HFFc6 (cell line): ENCODE measurements around the gene APMAP. TPM values are rescaled to one million over a fixed set of nuclear protein-coding genes. Genes with fewer than 3 reads are reported as not detected.

Experiments used
- DNase-seq: peaks from one replicate; pipeline ENCODE4 v3.0.0-alpha.2; 2018
- H3K27ac Mint-ChIP-seq: 2 replicates; pipeline ENCODE4 v1.8.0; 2020; ENCODE audit warnings: mild to moderate bottlenecking, mixed read lengths
- H3K27me3 Mint-ChIP-seq: 2 replicates; pipeline ENCODE4 v1.8.0; 2021; ENCODE audit warnings: mild to moderate bottlenecking, moderate library complexity, mixed read lengths; ENCODE audit not compliant: insufficient read depth
- H3K36me3 Mint-ChIP-seq: 2 replicates; pipeline ENCODE4 v1.8.0; 2021; ENCODE audit warnings: low read depth, mixed read lengths
- H3K4me1 Mint-ChIP-seq: 2 replicates; pipeline ENCODE4 v1.8.0; 2020; ENCODE audit warnings: low read depth, mixed read lengths
- H3K4me3 Mint-ChIP-seq: 2 replicates; pipeline ENCODE4 v1.8.0; 2020; ENCODE audit warnings: mild to moderate bottlenecking, moderate library complexity, mixed read lengths
- H3K9me3 Mint-ChIP-seq: 2 replicates; pipeline ENCODE4 v1.8.0; 2020; ENCODE audit warnings: mild to moderate bottlenecking, mixed read lengths
- total RNA-seq, 6 experiments: library from RNA; stranded (reverse); fragmentation: NEBNext Ultra II Directional; extraction: Animal tissue kit (Norgen Biotek cat#: 25700); gene quantifications; 2 replicates in 1 of 6; 3 replicates in 5 of 6; pipeline ENCODE4 v1.2.3, GENCODE V29; 2021
- TF ChIP-seq, protein P1 (sequence below): fragments of 200-600 bp; sonication (generic); IDR thresholded peaks from 2 replicates; pipeline ENCODE4 v1.5.0; 2021; ENCODE audit warnings: antibody characterized with exemption, mild to moderate bottlenecking

Gene APMAP
- total RNA-seq, 6 experiments from 2014 or later = 119 to 137 (median 129) TPM

DNA sequence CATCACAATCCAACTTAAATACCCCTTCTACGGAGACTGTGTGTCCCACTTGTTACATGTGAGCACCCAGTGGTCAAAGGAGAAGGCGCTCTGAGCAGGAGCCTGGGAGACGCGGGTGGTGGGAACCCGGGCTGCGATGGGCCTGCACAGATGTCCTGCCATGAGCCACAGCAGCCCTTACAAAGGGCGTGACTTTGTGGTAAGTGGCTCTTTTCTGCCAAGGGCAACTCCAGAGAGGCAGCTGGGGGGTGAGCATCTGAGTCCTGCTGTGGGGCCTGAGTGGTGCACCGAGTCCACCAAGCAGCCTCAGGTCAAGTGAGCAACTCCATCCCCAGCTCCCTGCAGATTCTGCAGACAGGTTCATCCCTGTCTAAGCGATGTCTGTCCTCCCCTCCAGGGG is 77.1 kb downstream of the APMAP start:
- H3K27me3 Mint-ChIP-seq = peaks cover 27% of the 10 kb centered on the region
- H3K4me3 Mint-ChIP-seq = no peak overlapping the region
- DNase-seq = no peak
- H3K27ac Mint-ChIP-seq = no peak overlapping the region
- peaks cover 15% of the 10 kb centered on the region for H3K4me1 Mint-ChIP-seq
- no peaks in the 10 kb centered on the region for H3K9me3 Mint-ChIP-seq
- no peaks in the 10 kb centered on the region for H3K36me3 Mint-ChIP-seq
- TF ChIP-seq, protein P1, sequence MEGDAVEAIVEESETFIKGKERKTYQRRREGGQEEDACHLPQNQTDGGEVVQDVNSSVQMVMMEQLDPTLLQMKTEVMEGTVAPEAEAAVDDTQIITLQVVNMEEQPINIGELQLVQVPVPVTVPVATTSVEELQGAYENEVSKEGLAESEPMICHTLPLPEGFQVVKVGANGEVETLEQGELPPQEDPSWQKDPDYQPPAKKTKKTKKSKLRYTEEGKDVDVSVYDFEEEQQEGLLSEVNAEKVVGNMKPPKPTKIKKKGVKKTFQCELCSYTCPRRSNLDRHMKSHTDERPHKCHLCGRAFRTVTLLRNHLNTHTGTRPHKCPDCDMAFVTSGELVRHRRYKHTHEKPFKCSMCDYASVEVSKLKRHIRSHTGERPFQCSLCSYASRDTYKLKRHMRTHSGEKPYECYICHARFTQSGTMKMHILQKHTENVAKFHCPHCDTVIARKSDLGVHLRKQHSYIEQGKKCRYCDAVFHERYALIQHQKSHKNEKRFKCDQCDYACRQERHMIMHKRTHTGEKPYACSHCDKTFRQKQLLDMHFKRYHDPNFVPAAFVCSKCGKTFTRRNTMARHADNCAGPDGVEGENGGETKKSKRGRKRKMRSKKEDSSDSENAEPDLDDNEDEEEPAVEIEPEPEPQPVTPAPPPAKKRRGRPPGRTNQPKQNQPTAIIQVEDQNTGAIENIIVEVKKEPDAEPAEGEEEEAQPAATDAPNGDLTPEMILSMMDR = no peak

GRCh38 chr20:24914388-24915241 is 77.9 kb downstream of the APMAP start:
- Mint-ChIP-seq H3K4me3 (no peak overlapping the region), H3K36me3 (no peaks in the 10 kb centered on the region), H3K27me3 (peaks cover 24% of the 10 kb centered on the region), H3K4me1 (peaks cover 7% of the 10 kb centered on the region; the same call in 1 of the 2 replicates), H3K27ac (no peak overlapping the region), H3K9me3 (no peaks in the 10 kb centered on the region)
- TF ChIP-seq, protein P1 = no peak
- no peak for DNase-seq

DNA sequence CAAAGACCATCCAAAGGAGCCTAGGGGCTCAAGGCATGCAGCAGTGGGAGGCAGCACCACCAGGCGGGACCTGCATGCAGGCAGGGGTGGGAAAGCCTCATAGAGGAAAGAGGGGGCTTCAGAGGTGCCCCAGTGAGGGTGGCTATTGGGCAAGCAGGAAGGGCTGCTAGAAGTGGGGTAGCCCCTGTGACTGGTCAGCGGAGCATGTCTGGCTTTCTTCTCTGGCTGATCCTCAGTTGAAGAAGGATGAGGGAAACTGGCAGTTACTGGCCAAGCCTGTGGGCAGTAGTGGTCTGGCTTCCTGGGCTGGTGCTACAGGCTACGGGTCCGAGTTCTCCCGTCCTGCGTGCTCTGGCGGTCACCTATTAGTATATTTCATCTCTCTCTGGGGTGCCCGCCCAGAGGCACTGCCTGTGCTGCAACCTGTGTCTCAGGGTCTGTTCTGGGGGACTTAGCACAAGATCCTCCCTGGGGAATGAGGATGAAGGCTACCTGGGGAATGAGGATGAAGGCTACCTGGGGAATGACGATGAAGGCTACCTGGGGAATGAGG is 79.4 kb downstream of the APMAP start:
- TF ChIP-seq, protein P1 = no peak
- H3K4me1 Mint-ChIP-seq = no peaks in the 10 kb centered on the region; the same call in 1 of the 2 replicates
- DNase-seq = no peak
- no peaks in the 10 kb centered on the region for H3K9me3 Mint-ChIP-seq
- no peak overlapping the region for H3K4me3 Mint-ChIP-seq
- no peaks in the 10 kb centered on the region for H3K36me3 Mint-ChIP-seq
- peaks cover 28% of the 10 kb centered on the region for H3K27me3 Mint-ChIP-seq
- no peak overlapping the region for H3K27ac Mint-ChIP-seq

Other genes with a start within 250 kb of the APMAP start
- gene CST7, start 43.5 kb downstream of the APMAP start, total RNA-seq = not detected
- 1 to 10 TPM in 5 of 6 experiments, under 1 TPM in 1; 0.80 to 1.4 (median 1.2) TPM for gene ACSS1, start 65.4 kb upstream of the APMAP start, total RNA-seq
- not detected for gene VSX1, start 89.4 kb upstream of the APMAP start, total RNA-seq
- 10 to 100 TPM; 46.2 to 53.2 (median 51.6) TPM for gene ENTPD6, start 203.0 kb upstream of the APMAP start, total RNA-seq